Prostate gland (tissue), 2 donors: ENCODE data around the gene CAMK2N1.

ENCODE experiments used
- POLR2AphosphoS5 ChIP-seq: sonication (generic); formaldehyde crosslinking; IDR thresholded peaks from one replicate; pipeline ENCODE4 v1.6.1; 2017; ENCODE audit warnings: antibody characterized with exemption
- TF ChIP-seq, protein P1 (sequence below), 4 experiments: fragments of 200-600 bp in 2 of 4; fragments of 450-650 bp in 2 of 4; sonication (generic) in 2 of 4; IDR thresholded peaks; 1 replicate in 3 of 4; 2 replicates in 1 of 4; pipeline ENCODE4 v1.5.1; 2016 to 2019; ENCODE audit warnings: antibody characterized with exemption in 4 of 4, mild to moderate bottlenecking in 2 of 4, moderate library complexity in 2 of 4

DNA sequence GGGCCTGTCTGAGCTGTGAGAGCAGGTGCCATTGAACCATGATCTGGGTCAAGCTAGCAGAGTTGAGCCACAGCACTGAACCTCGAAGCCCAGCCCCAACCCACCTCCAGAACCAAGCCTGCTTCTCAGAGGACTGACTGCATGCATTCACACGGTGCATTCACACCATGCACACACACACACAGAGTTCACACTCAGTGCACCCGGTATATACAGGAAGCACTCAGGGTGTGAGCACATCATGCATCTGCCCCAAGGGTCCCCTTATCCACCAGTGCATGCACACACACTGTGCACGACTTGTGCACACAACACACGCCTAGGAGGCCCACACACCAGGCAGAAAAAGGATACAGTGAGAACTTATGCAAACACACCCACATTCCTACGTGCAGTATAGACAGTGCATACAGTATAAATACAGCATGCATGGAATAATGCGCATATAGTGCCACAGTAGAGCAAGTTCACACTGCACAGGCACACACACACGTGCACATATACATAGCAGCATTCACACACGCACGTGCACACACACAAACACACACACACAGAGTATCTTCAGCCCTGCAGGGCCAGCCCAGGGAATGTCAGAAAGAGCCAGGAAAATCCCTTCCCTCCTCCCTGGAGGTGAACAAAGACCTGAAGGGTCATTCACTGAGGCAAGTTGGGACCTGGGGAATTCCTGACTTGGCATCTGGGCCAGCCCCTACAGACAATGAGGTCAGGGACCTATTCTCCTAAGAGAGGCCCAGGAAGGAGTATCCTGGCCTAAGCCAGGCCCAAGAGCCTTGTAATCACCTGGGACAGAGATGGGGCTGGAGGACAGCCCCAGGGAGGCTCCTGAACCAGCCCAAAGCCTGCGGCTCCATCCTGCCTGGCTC lies 42.1 kb downstream of the CAMK2N1 start:
- TF ChIP-seq, protein P1, sequence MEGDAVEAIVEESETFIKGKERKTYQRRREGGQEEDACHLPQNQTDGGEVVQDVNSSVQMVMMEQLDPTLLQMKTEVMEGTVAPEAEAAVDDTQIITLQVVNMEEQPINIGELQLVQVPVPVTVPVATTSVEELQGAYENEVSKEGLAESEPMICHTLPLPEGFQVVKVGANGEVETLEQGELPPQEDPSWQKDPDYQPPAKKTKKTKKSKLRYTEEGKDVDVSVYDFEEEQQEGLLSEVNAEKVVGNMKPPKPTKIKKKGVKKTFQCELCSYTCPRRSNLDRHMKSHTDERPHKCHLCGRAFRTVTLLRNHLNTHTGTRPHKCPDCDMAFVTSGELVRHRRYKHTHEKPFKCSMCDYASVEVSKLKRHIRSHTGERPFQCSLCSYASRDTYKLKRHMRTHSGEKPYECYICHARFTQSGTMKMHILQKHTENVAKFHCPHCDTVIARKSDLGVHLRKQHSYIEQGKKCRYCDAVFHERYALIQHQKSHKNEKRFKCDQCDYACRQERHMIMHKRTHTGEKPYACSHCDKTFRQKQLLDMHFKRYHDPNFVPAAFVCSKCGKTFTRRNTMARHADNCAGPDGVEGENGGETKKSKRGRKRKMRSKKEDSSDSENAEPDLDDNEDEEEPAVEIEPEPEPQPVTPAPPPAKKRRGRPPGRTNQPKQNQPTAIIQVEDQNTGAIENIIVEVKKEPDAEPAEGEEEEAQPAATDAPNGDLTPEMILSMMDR (IDR thresholded peaks at IDR 0.05): no peak
- no peak for TF ChIP-seq POLR2AphosphoS5
